Gastroesophageal sphincter (tissue), 3 donors: ENCODE results near the gene MRGPRE.

ENCODE experiments used
- CTCF ChIP-seq, 4 experiments: fragments of 200-600 bp in 2 of 4; fragments of 450-650 bp in 2 of 4; sonication (generic) in 1 of 4; IDR thresholded peaks; one replicate each; pipeline ENCODE4 v1.5.1; 2017 to 2019; ENCODE audit warnings: antibody characterized with exemption in 4 of 4, mild to moderate bottlenecking in 2 of 4, moderate library complexity in 2 of 4
- POLR2A ChIP-seq, 2 donors: fragments of 450-650 bp; IDR thresholded peaks; one replicate each; pipeline ENCODE4 v1.6.1; 2017; ENCODE audit warnings: antibody characterized with exemption in 2 of 2, mild to moderate bottlenecking in 2 of 2, moderate library complexity in 1 of 2
- POLR2AphosphoS5 ChIP-seq: sonication (generic); formaldehyde crosslinking; IDR thresholded peaks from one replicate; pipeline ENCODE4 v1.6.1; 2017; ENCODE audit warnings: antibody characterized with exemption

- no peak for TF ChIP-seq CTCF (IDR thresholded peaks at IDR 0.05)
- TF ChIP-seq POLR2A (IDR thresholded peaks at IDR 0.05), result no peak
- TF ChIP-seq POLR2AphosphoS5, result no peak
Measured at GRCh38 chr11:3206922-3207204, 25.4 kb downstream of the MRGPRE start.
